ENCODE results near the gene NCOR1.

GRCh38 chr17:16075949-16076348, 139.4 kb downstream of the NCOR1 start:
- TF ChIP-seq CTCF (IDR thresholded peaks at IDR 0.05; ENCODE audit: low read depth, low read length) (no peak), EZH2phosphoT487 (IDR thresholded peaks at IDR 0.05; ENCODE audit: low read depth) (no peak)
